Hepatic stellate cell (primary cell): ENCODE data around the gene TRABD2A.

Source experiments
- DNase-seq: peaks from one replicate; pipeline ENCODE4 v3.0.0; 2011; ENCODE audit warnings: low spot score

The TRABD2A gene

GRCh38 chr2:84816426-84817026, 64.4 kb downstream of the TRABD2A start:
- no peak for DNase-seq

DNA sequence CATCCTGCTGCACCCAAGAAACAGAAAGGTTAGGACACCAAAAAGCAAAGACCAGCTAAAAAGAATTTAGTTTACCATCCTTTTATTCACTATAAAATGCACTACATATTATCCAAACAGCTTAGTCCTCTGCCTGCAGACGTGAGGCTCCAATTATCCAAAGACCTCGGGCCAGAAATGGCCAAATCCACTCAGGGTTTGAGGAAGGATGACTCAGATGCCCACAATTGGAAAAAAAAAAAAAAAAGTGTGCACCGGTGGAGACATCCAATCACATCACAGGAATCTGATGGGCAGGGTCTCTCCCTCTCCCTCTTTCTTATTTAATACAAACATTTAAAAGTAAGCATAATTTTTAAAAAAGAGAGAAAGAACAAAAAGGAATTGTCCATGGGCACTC, 65.7 kb downstream of the TRABD2A start:
- DNase-seq: peak; percentile 36

DNA sequence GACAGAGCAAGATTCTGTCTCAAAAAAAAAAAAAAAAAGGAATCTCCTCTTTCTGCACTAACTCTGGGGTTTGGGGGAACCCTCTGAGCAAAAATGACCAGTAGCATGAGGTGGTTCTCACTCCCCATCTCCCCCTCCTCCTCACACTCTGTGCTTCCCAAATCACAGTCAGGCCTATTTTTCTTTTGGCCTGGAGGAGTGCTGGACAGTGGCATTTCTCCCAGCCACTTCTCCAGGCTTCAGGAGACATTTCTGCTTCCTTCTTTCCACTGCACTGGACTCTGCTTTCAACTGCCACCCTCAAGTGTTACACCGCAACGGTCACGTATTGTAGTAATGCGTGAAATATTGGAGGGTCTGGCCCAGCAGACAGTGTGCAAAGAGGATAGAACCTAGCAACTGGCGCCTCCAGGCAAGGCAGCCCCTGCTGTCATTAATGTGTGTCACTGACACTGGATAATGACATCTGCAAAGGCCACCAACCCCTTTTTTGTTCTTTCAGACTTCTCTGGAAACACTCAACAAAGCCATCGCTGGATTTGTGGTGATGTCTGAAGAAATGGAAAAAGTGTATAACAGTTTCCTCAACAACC, 68.9 kb downstream of the TRABD2A start:
- DNase-seq: no peak

GRCh38 chr2:84808279-84808678, 72.6 kb downstream of the TRABD2A start:
- DNase-seq: no peak

- DNase-seq: peak; percentile 85
Measured at GRCh38 chr2:84807063-84807485, 73.8 kb downstream of the TRABD2A start.

GRCh38 chr2:84805250-84805958, 75.5 kb downstream of the TRABD2A start:
- DNase-seq: no peak

GRCh38 chr2:84801811-84802210, 79.1 kb downstream of the TRABD2A start:
- no peak for DNase-seq

DNA sequence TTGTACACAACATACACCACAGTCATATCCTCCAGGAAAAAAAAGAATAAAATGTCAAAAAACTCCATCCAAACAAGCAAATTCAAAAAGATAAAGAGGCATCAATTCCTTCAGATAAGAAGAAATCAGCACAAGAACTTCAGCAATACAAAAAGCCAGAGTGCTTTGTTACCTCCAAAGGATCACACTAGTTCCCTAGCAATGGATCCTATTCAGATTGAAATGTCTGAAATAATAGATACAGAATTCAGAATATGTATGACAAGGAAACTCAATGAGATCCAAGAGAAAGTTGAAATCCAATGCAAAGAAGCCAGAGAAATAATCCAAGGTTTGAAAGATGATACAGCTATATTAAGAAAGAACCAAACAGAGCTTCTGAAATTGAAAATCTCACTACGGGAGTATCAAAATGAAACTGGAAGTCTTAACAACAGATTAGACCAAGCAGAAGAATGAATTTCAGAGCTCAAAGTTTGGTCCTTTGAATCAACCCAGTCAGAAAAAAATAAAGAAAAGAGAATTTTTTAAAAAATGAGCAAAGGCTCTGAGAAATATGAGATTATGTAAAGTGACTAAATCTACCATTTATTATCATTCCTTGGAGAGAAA, 80.6 kb downstream of the TRABD2A start:
- no peak for DNase-seq

DNA sequence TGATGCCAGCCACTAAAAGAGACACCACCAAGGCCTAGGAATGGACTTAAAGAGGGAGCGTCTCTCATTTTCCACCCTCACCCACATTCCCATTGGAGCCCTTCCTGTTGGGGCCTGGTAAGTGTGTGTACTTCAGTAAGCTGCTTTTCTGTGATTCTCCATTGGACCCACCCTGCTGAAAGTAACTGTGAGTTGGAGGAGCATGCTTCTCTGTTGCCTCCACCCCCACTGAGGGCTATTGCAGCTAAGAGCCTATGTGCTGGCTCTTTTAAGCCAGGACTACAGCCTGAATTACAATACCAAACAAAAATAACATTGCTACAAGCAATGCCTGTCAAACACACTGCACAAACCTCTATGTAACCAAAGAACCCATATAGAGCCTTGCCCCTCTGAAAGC, 81.1 kb downstream of the TRABD2A start:
- DNase-seq: no peak

DNA sequence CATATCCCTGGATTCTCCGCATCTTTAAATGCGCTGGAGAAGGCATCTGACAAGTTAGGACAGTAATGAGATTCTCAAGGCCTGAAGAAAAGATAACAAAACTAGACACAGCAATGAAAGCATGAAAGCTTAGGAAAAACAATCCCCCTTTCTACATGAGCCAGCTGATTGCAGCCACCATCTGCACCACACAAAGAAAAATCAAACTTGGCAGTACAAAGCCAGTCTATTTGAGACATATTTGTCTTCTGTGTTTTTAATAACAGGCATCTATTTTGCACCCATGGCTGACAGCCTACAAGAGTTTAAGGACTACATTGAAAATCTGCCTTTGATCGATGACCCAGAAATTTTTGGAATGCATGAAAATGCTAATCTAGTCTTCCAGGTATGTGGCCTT, 83.6 kb downstream of the TRABD2A start:
- no peak for DNase-seq

GRCh38 chr2:84796798-84797197, 84.1 kb downstream of the TRABD2A start:
- no peak for DNase-seq

GRCh38 chr2:84793641-84794040, 87.2 kb downstream of the TRABD2A start:
- DNase-seq: no peak

DNA sequence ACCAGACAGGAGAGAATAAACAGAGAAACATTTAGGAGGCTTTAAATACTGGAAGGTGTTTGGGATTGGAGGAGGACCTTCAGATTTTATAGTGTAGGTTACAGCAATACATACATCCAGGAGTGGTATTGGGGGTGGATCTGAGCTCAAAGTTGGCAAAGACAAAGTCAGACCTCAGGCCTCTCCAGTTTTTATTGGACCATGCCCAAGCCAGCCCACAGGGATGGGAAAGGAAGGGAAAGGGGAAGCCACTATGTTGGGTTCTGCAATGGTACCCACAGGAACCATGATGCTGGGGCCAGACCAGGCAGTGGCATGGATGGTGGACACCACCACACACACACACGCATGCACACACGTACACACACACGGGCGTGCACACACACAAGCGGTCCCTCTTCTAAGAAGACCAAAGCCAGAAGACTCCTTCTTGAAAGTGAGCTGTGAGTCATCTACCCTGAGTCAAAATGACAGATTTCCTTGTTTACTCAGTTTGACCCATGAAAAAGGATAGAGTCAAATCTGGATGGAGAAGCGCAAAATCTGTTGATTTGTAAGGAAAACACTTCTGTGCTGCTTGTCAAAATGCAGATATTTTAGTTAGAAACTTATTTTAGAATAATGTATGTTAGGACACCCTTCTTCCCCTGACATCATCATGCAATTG, 87.9 kb downstream of the TRABD2A start:
- DNase-seq: peak; percentile 23

DNA sequence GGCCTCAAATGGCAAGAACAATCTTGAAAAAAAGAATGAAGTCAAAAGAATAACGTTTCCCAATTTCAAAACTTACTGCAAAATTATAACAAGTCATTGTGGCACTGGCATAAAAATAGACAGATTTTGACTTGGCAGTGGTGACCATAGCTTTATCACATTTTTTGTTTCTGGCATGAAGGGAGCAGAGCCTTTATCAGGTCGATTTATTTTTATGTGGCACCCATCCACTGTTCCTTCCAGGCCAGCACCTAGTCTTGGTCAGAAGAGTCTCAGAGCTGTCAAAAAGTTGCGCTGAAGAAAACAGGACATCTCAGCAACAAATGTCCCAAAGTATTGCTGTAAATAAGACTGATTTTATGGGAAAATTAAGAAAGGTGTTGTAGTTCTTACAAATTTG, 92.4 kb downstream of the TRABD2A start:
- no peak for DNase-seq

DNA sequence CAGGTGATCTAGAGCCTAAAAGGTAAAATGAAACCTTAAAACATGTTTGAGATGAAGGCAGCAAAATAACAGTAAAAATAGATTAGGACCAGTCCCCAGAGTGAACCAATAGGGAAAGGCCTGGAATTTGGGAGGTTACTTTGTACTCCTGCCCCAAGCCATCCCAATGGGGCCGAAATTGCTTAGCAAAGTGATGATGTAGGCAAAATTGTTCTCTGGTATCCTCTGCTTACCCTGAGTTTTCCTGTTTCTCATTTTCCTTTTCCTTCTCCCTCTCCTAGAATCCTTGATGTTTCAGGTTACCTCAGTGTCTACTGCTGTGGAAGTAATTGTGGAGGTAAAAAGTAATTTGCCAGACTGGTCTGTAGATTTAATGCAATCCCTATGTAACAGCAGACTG, 92.9 kb downstream of the TRABD2A start:
- DNase-seq: no peak

- DNase-seq: no peak
Measured at GRCh38 chr2:84786601-84787000, 94.3 kb downstream of the TRABD2A start.

DNA sequence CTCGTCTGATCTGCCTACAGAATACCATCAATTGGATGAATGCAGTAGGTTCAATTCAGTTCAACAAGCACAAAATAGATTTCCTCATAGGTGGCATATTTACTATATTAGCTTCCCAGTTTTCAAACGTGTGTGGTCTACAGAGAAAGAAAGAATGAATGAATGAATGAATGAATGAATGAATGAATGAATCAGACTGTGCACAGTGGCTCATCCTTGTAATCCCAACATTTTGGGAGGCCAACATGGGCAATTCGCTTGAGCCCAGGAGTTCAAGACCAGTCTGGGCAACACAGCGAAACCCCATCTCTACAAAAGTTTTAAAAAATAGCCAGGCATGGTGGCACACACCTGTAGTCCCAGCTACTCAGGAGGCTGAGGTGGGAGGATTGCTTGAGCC, 94.9 kb downstream of the TRABD2A start:
- DNase-seq: no peak

- DNase-seq: no peak
Measured at GRCh38 chr2:84782717-84783442, 98.0 kb downstream of the TRABD2A start.

DNA sequence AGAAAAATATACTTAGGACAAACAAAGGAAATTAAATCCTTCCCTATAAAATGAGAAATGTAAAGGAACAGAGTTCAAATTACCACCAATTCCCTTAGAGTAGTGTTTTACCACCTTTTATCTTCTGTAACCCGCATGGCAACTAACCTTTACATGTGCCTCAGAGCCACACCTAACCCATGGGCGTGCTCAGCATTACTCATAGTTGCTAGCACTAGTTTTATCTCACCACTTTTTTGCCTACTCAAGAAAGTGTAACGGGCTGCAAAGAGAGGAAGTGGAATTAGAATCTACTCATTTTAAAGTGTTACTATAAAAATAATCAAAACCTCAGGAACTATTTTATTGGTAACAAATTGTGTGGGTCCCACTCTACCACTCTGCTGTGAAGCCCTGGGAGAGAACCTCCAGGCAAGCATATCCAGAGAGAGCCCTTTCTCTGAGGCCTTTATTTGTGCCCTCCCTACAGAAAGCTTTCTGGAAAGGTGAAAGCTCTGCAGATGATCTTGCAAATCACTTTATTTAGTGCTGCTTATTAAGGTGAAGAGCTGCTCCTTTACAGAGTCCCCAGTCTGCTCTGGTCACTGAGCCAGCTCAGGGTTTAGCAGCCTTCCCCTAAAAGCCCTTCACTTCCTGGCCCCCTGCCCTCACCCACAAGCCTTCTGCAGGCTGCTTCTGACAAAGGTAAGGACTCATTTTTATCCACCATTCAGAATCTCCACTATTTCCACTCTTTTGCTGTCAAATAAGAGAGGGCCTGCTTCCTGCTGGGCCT, 98.8 kb downstream of the TRABD2A start:
- no peak for DNase-seq

- DNase-seq: no peak
Measured at GRCh38 chr2:84779781-84780180, 101.1 kb downstream of the TRABD2A start.
